Subcutaneous abdominal adipose tissue (tissue), 5 donors: Measurements from ENCODE around the gene PRELP.

Source experiments
- H3K27ac ChIP-seq: one replicate; pipeline ENCODE4 v1.7.0; 2013; ENCODE audit warnings: low read depth, mild to moderate bottlenecking, inconsistent platforms, low read length, moderate library complexity
- H3K27me3 ChIP-seq, 5 donors: one replicate each; pipeline ENCODE4 v1.7.0; 2013; ENCODE audit warnings: low read length in 5 of 5, inconsistent platforms in 1 of 5; ENCODE audit not compliant: control insufficient read depth in 5 of 5, insufficient read depth in 4 of 5
- H3K36me3 ChIP-seq, 5 donors: one replicate each; pipeline ENCODE4 v1.7.0; 2013; ENCODE audit warnings: low read length in 5 of 5; ENCODE audit not compliant: control insufficient read depth in 5 of 5, insufficient read depth in 5 of 5
- H3K4me1 ChIP-seq, 5 donors: one replicate each; pipeline ENCODE4 v1.7.0; 2013; ENCODE audit warnings: low read length in 5 of 5, mild to moderate bottlenecking in 3 of 5, moderate library complexity in 1 of 5; ENCODE audit not compliant: control insufficient read depth in 5 of 5, insufficient read depth in 5 of 5
- H3K4me3 ChIP-seq, 5 donors: one replicate each; pipeline ENCODE4 v1.7.0; 2013; ENCODE audit warnings: low read length in 5 of 5, low read depth in 1 of 5
- H3K9ac ChIP-seq, 5 donors: one replicate each; pipeline ENCODE4 v1.7.0; 2013; ENCODE audit warnings: low read length in 5 of 5, mild to moderate bottlenecking in 4 of 5, moderate library complexity in 3 of 5
- H3K9me3 ChIP-seq, 5 donors: one replicate each; pipeline ENCODE4 v1.7.0; 2013; ENCODE audit warnings: low read length in 5 of 5; ENCODE audit not compliant: control insufficient read depth in 5 of 5
- donor health status: healthy.
- donor health status: healthy.
- donor health status: healthy.
- donor health status: healthy.
- donor health status: healthy.

Gene PRELP

GRCh38 chr1:203471841-203472240 lies 3.8 kb upstream of the PRELP start:
- Histone ChIP-seq H3K9me3 (no peaks in the 10 kb centered on the region), H3K27me3 (peaks cover 0 to 3% (median 0%) of the 10 kb centered on the region in 5 donors), H3K4me3 (no peak overlapping the region), H3K4me1 (peaks cover 7 to 27% (median 24%) of the 10 kb centered on the region in 5 donors), H3K9ac (no peak overlapping the region), H3K27ac (no peak overlapping the region), H3K36me3 (no peaks in the 10 kb centered on the region)

DNA sequence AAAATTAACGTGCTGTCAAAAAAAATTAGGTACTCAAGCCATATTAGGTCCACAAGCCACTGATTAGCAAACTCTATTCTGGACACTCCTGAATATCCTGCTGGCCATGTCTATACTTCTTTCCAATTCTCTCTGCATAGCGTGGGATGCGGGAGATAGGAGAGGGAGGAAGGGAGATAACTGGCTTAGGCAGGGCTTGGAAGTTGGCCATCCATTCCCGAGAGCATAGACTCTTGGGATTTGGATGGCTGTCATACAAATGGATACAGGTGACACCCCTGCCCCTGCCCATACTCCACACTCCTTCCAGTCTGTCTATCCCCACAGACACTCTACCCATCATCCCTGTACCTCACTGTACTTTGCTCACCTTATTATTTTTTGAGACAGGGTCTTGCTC lies 2.3 kb upstream of the PRELP start:
- Histone ChIP-seq H3K9ac (no peak overlapping the region), H3K4me3 (no peak overlapping the region), H3K27ac (no peak overlapping the region), H3K4me1 (peaks cover 5 to 31% (median 29%) of the 10 kb centered on the region in 5 donors), H3K9me3 (no peaks in the 10 kb centered on the region), H3K27me3 (peaks cover 0 to 3% (median 0%) of the 10 kb centered on the region in 5 donors), H3K36me3 (no peaks in the 10 kb centered on the region)

- H3K4me1 ChIP-seq, result peaks cover 5 to 37% (median 35%) of the 10 kb centered on the region in 5 donors
- no peaks in the 10 kb centered on the region for H3K9me3 ChIP-seq
- H3K27ac ChIP-seq, result no peak overlapping the region
- peaks cover 0 to 3% (median 0%) of the 10 kb centered on the region in 5 donors for H3K27me3 ChIP-seq
- H3K4me3 ChIP-seq, result no peak overlapping the region
- no peaks in the 10 kb centered on the region for H3K36me3 ChIP-seq
- H3K9ac ChIP-seq, result no peak overlapping the region
Measured at GRCh38 chr1:203473781-203474305, 1.8 kb upstream of the PRELP start.

- Histone ChIP-seq H3K27me3 (peaks cover 0 to 3% (median 0%) of the 10 kb centered on the region in 5 donors), H3K9ac (peak overlapping the region in 4 of 5 donors; percentile 12 to 82 (median 50)), H3K4me3 (peak overlapping the region; percentile 60 to 88 (median 79)), H3K36me3 (no peaks in the 10 kb centered on the region), H3K27ac (peak overlapping the region; percentile 69), H3K4me1 (peaks cover 11 to 60% (median 55%) of the 10 kb centered on the region in 5 donors), H3K9me3 (no peaks in the 10 kb centered on the region)
Measured at GRCh38 chr1:203476216-203476814, 709 bp downstream of the PRELP start.

GRCh38 chr1:203477748-203478147 lies 2.1 kb downstream of the PRELP start:
- peak overlapping the region; percentile 60 to 88 (median 79) for H3K4me3 ChIP-seq
- H3K9me3 ChIP-seq, result no peaks in the 10 kb centered on the region
- H3K9ac ChIP-seq, result peak overlapping the region in 4 of 5 donors; percentile 17 to 82 (median 52)
- H3K27me3 ChIP-seq, result no peaks in the 10 kb centered on the region
- peaks cover 11 to 68% (median 62%) of the 10 kb centered on the region in 5 donors for H3K4me1 ChIP-seq
- H3K27ac ChIP-seq, result peak overlapping the region; percentile 69
- no peaks in the 10 kb centered on the region for H3K36me3 ChIP-seq

DNA sequence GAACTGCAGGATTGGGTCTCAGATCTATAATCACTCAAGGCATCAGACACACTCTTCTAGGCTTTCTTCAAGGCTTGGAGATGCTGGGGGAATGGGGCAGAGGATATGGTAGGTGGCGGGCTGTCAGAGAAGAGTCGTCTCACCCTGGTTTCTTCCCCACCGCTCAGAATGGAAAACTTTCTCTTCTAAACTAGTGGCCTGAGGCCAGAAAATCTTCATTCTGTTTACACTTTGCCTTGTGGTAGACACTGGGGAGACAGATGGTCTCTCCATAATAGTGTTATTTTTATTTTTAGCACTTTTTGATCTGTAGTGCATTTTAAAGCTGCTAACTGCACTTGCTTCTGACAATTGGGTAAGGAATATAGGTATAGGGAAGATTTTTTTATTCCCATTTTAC lies 2.6 kb downstream of the PRELP start:
- Histone ChIP-seq H3K27me3 (no peaks in the 10 kb centered on the region), H3K4me1 (peaks cover 11 to 68% (median 62%) of the 10 kb centered on the region in 5 donors), H3K36me3 (peaks cover 0 to 2% (median under 1%) of the 10 kb centered on the region in 5 donors), H3K4me3 (peak overlapping the region in 3 of 5 donors; percentile 62 to 88 (median 85)), H3K9me3 (no peaks in the 10 kb centered on the region), H3K9ac (peak overlapping the region in 2 of 5 donors; percentile 17 to 82), H3K27ac (peak overlapping the region; percentile 69)

- no peaks in the 10 kb centered on the region for H3K9me3 ChIP-seq
- peak overlapping the region in 2 of 5 donors; percentile 10 to 37 for H3K9ac ChIP-seq
- peak overlapping the region in 2 of 5 donors; percentile 12 to 88 for H3K4me3 ChIP-seq
- H3K4me1 ChIP-seq, result peaks cover 11 to 69% (median 62%) of the 10 kb centered on the region in 5 donors
- peaks cover 0 to 10% (median 8%) of the 10 kb centered on the region in 5 donors for H3K36me3 ChIP-seq
- no peaks in the 10 kb centered on the region for H3K27me3 ChIP-seq
- peak overlapping the region; percentile 69 for H3K27ac ChIP-seq
Measured at GRCh38 chr1:203478986-203479385, 3.4 kb downstream of the PRELP start.

DNA sequence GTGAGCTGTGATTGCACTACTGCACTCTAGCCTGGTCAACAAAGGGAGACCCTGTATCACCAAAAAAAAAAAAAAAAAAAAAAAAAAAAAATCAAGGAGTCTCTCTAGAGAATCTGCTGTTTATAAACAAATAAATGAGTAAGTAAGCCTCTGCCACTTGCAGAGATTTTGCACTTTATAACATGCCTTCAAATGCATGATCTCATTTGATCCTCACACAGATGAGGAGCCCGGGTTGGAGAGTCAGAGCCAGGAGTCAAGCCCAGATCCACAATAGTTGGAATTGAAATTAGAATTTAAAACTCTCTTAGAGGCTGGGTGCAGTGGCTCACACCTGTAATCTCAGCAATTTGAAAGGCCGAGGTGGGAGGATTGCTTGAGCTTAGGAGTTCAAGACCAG lies 4.0 kb downstream of the PRELP start:
- Histone ChIP-seq H3K4me3 (no peak overlapping the region), H3K4me1 (peaks cover 11 to 76% (median 62%) of the 10 kb centered on the region in 5 donors), H3K9ac (no peak overlapping the region), H3K27me3 (no peaks in the 10 kb centered on the region), H3K36me3 (peaks cover 3 to 15% (median 13%) of the 10 kb centered on the region in 5 donors), H3K27ac (peak overlapping the region; percentile 69), H3K9me3 (no peaks in the 10 kb centered on the region)

DNA sequence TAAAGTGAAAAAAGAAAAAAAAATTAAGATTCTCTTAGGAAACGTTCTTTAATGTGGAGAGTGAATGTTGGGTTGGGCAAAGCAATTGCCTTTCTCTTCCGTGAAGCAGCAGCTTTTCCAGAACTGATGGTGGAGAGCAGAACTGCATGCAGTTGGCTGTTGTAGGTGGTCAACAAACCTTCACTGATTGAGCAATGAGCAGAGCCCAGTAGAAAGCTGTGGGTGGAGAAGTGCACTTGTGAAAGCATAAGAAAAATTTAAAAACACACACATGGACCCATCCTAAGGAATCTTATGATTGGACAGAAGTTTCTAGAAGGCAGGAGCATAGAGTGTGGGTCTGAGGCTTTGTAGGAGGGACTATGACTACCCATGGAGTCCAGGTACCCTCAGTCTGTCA lies 4.5 kb downstream of the PRELP start:
- peak overlapping the region in 2 of 5 donors; percentile 11 to 42 for H3K4me3 ChIP-seq
- peaks cover 3 to 15% (median 13%) of the 10 kb centered on the region in 5 donors for H3K36me3 ChIP-seq
- H3K27me3 ChIP-seq, result no peaks in the 10 kb centered on the region
- H3K4me1 ChIP-seq, result peaks cover 11 to 75% (median 58%) of the 10 kb centered on the region in 5 donors
- no peak overlapping the region for H3K9ac ChIP-seq
- H3K27ac ChIP-seq, result peak overlapping the region; percentile 69
- no peaks in the 10 kb centered on the region for H3K9me3 ChIP-seq

- no peaks in the 10 kb centered on the region for H3K9me3 ChIP-seq
- H3K36me3 ChIP-seq, result peaks cover 3 to 20% (median 14%) of the 10 kb centered on the region in 5 donors
- no peaks in the 10 kb centered on the region for H3K27me3 ChIP-seq
- peak overlapping the region in 4 of 5 donors; percentile 9 to 72 (median 36) for H3K9ac ChIP-seq
- peaks cover 11 to 76% (median 55%) of the 10 kb centered on the region in 5 donors for H3K4me1 ChIP-seq
- peak overlapping the region in 2 of 5 donors; percentile 11 to 42 for H3K4me3 ChIP-seq
- H3K27ac ChIP-seq, result peak overlapping the region; percentile 69
Measured at GRCh38 chr1:203480525-203481084, 5.0 kb downstream of the PRELP start.
